Cardiac septum (tissue), 1 donor: ENCODE measurements around the gene RASSF4. TPM values are rescaled to one million over a fixed set of nuclear protein-coding genes. Genes with fewer than 3 reads are reported as not detected.

Source experiments
- DNase-seq: peaks from one replicate; pipeline ENCODE4 v3.0.0-alpha.2; 2020; ENCODE audit warnings: low spot score
- intact Hi-C: fragments of 100-400 bp; cut with DNase I; formaldehyde crosslinking; loops from one replicate; pipeline ENCODE4 v1.14.0; 2022
- total RNA-seq: library from RNA; stranded (reverse); fragmentation: NEBNext Ultra II Directional; extraction: Animal tissue kit (Norgen Biotek cat#: 25700); gene quantifications from one replicate; pipeline ENCODE4 v1.2.1, GENCODE V29; 2021
- donor health status: DM: no; HTN: no; CAD: no.

Gene RASSF4
- total RNA-seq, 1 donor from 2014 or later: 47.5 TPM

- intact Hi-C loops: no loop called here
- no peak for DNase-seq
Measured at GRCh38 chr10:45015590-45015989, 56.0 kb downstream of the RASSF4 start.

- DNase-seq: no peak
- intact Hi-C loops: no loop called here
Measured at GRCh38 chr10:45023426-45023825, 63.8 kb downstream of the RASSF4 start.

- no peak for DNase-seq
- intact Hi-C loops: no loop called here
Measured at GRCh38 chr10:45034301-45034700, 74.7 kb downstream of the RASSF4 start.

- intact Hi-C loops: no loop called here
- no peak for DNase-seq
Measured at GRCh38 chr10:45035673-45036072, 76.1 kb downstream of the RASSF4 start.

GRCh38 chr10:45040921-45041542 is 81.4 kb downstream of the RASSF4 start:
- intact Hi-C loops: no loop called here
- no peak for DNase-seq

GRCh38 chr10:45044290-45044689 is 84.7 kb downstream of the RASSF4 start:
- intact Hi-C loops: no loop called here
- no peak for DNase-seq

Other genes starting within 250 kb of the RASSF4 start
- gene TMEM72, start 48.5 kb upstream of the RASSF4 start, total RNA-seq: not detected
- gene DEPP1, start 19.0 kb downstream of the RASSF4 start, total RNA-seq: 45.5 TPM
- gene ZNF22, start 41.1 kb downstream of the RASSF4 start, total RNA-seq: 14.9 TPM